WTC11 (cell line): ENCODE results near the gene CPNE1.

Experiments used
- IRF1 ChIP-seq: sonication (generic); formaldehyde crosslinking; IDR thresholded peaks from 2 replicates; pipeline ENCODE4 v1.8.0; 2023; ENCODE audit warnings: missing genetic modification reagents
- USF2 ChIP-seq: sonication (generic); formaldehyde crosslinking; IDR thresholded peaks from 2 replicates; pipeline ENCODE4 v1.8.1; 2023; ENCODE audit warnings: mild to moderate bottlenecking, missing genetic modification reagents, moderate library complexity
- TF ChIP-seq, protein P1 (sequence below): fragments of 200-600 bp; IDR thresholded peaks from 2 replicates; pipeline ENCODE4 v1.8.0; 2022; ENCODE audit warnings: antibody characterized with exemption
- TF ChIP-seq, protein P2 (sequence below): sonication (generic); formaldehyde crosslinking; IDR thresholded peaks from 2 replicates; pipeline ENCODE4 v1.8.1; 2022; ENCODE audit warnings: low read depth, mild to moderate bottlenecking, moderate library complexity, missing genetic modification reagents, borderline replicate concordance

GRCh38 chr20:35579196-35579595, 85.5 kb downstream of the CPNE1 start:
- TF ChIP-seq, protein P1, sequence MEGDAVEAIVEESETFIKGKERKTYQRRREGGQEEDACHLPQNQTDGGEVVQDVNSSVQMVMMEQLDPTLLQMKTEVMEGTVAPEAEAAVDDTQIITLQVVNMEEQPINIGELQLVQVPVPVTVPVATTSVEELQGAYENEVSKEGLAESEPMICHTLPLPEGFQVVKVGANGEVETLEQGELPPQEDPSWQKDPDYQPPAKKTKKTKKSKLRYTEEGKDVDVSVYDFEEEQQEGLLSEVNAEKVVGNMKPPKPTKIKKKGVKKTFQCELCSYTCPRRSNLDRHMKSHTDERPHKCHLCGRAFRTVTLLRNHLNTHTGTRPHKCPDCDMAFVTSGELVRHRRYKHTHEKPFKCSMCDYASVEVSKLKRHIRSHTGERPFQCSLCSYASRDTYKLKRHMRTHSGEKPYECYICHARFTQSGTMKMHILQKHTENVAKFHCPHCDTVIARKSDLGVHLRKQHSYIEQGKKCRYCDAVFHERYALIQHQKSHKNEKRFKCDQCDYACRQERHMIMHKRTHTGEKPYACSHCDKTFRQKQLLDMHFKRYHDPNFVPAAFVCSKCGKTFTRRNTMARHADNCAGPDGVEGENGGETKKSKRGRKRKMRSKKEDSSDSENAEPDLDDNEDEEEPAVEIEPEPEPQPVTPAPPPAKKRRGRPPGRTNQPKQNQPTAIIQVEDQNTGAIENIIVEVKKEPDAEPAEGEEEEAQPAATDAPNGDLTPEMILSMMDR, result no peak
- TF ChIP-seq USF2 (CRISPR knock-in tag), result no peak
- no peak for TF ChIP-seq IRF1 (CRISPR knock-in tag)
- TF ChIP-seq, protein P2, sequence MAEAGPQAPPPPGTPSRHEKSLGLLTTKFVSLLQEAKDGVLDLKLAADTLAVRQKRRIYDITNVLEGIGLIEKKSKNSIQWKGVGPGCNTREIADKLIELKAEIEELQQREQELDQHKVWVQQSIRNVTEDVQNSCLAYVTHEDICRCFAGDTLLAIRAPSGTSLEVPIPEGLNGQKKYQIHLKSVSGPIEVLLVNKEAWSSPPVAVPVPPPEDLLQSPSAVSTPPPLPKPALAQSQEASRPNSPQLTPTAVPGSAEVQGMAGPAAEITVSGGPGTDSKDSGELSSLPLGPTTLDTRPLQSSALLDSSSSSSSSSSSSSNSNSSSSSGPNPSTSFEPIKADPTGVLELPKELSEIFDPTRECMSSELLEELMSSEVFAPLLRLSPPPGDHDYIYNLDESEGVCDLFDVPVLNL (CRISPR knock-in tag), result no peak
